HFF-Myc (cell line): ENCODE data around the gene KIF1B.

Experiments used
- DNase-seq: peaks from one replicate; pipeline ENCODE4 v3.0.0-alpha.2; 2011; ENCODE audit warnings: low read depth; ENCODE audit errors: extremely low read depth
- H3K4me3 ChIP-seq: replicated peaks from 2 replicates; pipeline ENCODE4 v1.5.1; 2011; ENCODE audit warnings: low read depth, mild to moderate bottlenecking, control low read depth, low read length
- CTCF ChIP-seq: IDR thresholded peaks from 2 replicates; pipeline ENCODE4 v1.5.1; 2012; ENCODE audit warnings: mild to moderate bottlenecking, low read depth, low read length, control low read depth; ENCODE audit errors: missing control alignments

KIF1B gene

GRCh38 chr1:10379101-10379620 lies 168.8 kb downstream of the KIF1B start:
- no peak overlapping the region for H3K4me3 ChIP-seq
- TF ChIP-seq CTCF, result no peak
- no peak for DNase-seq

DNA sequence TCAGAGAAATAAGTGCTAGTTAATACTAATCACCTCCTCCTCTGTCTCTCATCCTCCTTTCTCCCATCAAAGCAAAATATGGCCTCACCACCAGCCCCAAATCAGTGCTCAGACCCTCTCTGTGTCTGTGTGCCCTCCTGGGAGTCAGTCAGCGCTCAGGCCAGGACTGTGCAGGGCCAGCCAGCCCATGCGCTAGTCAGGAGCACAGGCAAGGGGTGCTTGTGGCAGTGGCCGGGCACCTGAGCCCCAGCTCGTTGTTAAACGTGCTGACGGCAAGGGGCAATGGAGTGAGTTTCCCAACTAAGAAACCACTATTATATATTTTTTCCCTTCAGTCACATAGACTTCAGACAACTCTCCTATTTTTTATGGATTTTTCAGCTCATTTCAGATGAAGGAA lies 169.3 kb downstream of the KIF1B start:
- no peak for TF ChIP-seq CTCF
- H3K4me3 ChIP-seq, result no peak overlapping the region
- no peak for DNase-seq

- TF ChIP-seq CTCF, result no peak
- H3K4me3 ChIP-seq, result no peak overlapping the region
- DNase-seq, result no peak
These were observed 170.4 kb downstream of the KIF1B start for GRCh38 chr1:10380594-10381275.

- no peak overlapping the region for H3K4me3 ChIP-seq
- no peak for DNase-seq
- no peak for TF ChIP-seq CTCF
These were observed 173.3 kb downstream of the KIF1B start for GRCh38 chr1:10383630-10384029.

- no peak for DNase-seq
- TF ChIP-seq CTCF, result no peak
These were observed 173.8 kb downstream of the KIF1B start for GRCh38 chr1:10384219-10384618.

DNA sequence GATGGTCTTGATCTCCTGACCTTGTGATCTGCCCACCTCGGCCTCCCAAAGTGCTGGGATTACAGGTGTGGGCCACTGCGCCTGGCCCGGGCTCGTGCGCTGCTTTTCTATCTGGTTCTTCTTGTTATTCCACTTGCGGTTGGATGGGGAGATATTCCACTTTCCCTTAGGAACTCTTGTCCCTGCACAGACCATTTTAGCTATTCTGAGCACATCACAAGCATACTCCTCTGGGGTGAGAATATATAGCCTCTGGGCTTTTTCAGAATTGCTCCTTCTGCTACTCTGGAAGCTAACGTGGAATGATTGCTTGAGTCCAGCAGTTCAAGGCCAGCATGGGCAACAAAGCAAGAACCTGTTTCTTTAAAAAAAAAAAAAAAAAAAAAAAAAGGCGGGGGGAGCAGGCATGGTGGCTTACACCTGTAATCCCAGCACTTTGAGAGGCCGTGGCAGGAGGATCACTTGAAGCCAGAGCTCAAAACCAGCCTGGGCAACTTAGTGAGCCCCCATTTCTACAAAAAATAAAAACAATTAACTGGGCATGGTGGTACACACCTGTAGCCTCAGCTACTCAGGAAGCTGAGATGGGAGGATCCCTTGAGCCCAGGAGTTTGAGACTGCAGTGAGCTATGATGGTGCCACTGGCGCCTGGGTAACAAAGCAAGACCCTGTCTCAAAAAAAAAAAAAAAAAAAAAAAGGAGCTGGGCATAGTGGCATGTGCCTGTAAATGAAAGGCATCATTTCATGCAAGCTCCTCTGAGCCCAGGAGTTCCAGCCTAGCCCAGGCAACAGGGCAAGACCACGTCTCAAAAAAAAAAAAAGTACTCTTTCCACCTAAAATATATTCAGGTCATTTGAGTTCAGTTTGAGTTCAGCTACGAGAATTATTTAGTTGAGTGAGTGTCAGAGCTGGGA lies 176.6 kb downstream of the KIF1B start:
- no peak for DNase-seq
- no peak overlapping the region for H3K4me3 ChIP-seq
- TF ChIP-seq CTCF, result no peak

More at GRCh38 chr1:10384219-10384618, 173.8 kb downstream of the KIF1B start:
- no peak overlapping the region for H3K4me3 ChIP-seq
